Activated B cell treated with CpG ODN at 0.5 μM for 24 hours (primary cell): ENCODE measurements around the gene DDX1. TPM values are rescaled to one million over a fixed set of nuclear protein-coding genes. Genes with fewer than 3 reads are reported as not detected.

Experiments used
- ATAC-seq: fragments of 200-7000 bp; cut with Tn5 transposase; one replicate; pipeline ENCODE4 v1.10.0; 2021; ENCODE audit warnings: low read depth, mild to moderate bottlenecking, moderate library complexity
- CTCF ChIA-PET: fragments of 350-600 bp; sonication (Branson Sonifier 250); formaldehyde crosslinking; loops from one replicate; lab custom pipeline; 2021; ENCODE audit warnings: antibody characterized with exemption; lab: Charles Lee
- POLR2A ChIA-PET: fragments of 350-600 bp; sonication (Branson Sonifier 250); formaldehyde crosslinking; loops from one replicate; lab custom pipeline; 2021; ENCODE audit warnings: antibody characterized with exemption; lab: Charles Lee
- DNase-seq: peaks from one replicate; pipeline ENCODE4 v3.0.0; 2022
- H3K27ac Mint-ChIP-seq: one replicate; pipeline ENCODE4 v1.8.0; 2020; ENCODE audit warnings: mixed read lengths
- H3K27me3 Mint-ChIP-seq: one replicate; pipeline ENCODE4 v1.8.0; 2021; ENCODE audit warnings: mixed read lengths
- H3K36me3 Mint-ChIP-seq: one replicate; pipeline ENCODE4 v1.8.0; 2021; ENCODE audit warnings: low read depth, mixed read lengths
- H3K4me1 Mint-ChIP-seq: one replicate; pipeline ENCODE4 v1.8.0; 2021; ENCODE audit warnings: mixed read lengths
- H3K4me3 Mint-ChIP-seq: one replicate; pipeline ENCODE4 v1.8.0; 2020; ENCODE audit warnings: mild to moderate bottlenecking, mixed read lengths
- H3K9me3 Mint-ChIP-seq: one replicate; pipeline ENCODE4 v1.8.0; 2020; ENCODE audit warnings: mixed read lengths
- CTCF ChIP-seq: fragments of 200-600 bp; IDR thresholded peaks from one replicate; pipeline ENCODE4 v1.8.0; 2022; ENCODE audit warnings: antibody characterized with exemption, mild to moderate bottlenecking
- intact Hi-C: fragments of 100-400 bp; cut with micrococcal nuclease; formaldehyde crosslinking; loops from one replicate; pipeline ENCODE4 v1.15.1; 2024
- total RNA-seq: library from RNA; stranded (reverse); gene quantifications from 2 replicates; pipeline ENCODE4 v1.2.3, GENCODE V29; 2022

Gene DDX1
- total RNA-seq, 1 donor from 2014 or later = 74.4 TPM

DNA sequence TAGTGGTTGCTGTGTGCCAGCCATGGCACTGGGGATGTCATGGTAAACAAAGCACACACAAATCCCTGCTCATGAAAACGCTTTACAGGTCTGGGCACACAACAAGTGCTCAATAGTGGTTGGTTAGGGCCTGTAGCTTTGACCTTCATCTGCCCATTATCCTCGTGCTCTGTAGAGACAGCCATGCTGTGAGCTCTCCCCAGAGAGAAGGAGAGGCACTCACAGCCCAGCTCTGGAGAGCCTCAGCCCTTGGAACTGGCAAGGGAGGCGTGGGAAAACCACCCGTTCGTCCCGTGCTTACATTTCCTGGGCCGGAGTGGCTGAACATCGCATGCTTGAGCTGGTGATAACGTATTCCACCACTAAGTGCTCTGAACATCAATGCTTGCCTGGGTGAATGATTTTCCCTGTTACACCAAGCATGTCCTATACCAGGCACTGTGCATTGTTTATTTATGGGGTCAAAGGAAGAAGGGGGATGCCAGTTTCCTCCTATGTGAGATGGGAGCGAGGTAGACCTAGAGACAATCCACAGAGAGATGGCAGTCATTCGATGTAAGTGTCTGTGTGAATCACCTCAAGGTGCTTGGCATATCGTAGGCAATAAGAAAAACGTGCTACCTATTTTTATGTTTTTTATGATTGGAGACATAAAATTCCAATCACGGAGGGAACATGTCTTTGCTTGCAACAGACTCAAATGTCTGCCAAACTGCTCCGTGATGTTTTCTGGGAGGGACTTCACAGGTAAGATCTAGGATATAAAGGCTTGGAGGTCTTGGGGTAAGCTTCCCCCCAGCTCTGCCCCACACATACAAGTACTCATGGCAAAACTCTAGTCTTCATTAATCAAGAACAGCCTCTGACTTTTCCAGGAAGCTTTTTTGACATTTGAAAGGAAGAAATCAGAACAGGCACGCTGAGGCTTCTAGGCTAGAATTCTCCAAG is 75.5 kb downstream of the DDX1 start:
- DNase-seq = no peak
- H3K27me3 Mint-ChIP-seq = peaks cover 3% of the 10 kb centered on the region
- no peak for TF ChIP-seq CTCF
- H3K4me1 Mint-ChIP-seq = no peaks in the 10 kb centered on the region
- peaks cover 3% of the 10 kb centered on the region for H3K9me3 Mint-ChIP-seq
- ATAC-seq = no peak
- intact Hi-C loops = no loop called here
- ChIA-PET CTCF (no interaction called here), POLR2A (no interaction called here)
- H3K36me3 Mint-ChIP-seq = no peaks in the 10 kb centered on the region
- no peak overlapping the region for H3K4me3 Mint-ChIP-seq
- no peak overlapping the region for H3K27ac Mint-ChIP-seq

GRCh38 chr2:15667809-15668556 is 76.3 kb downstream of the DDX1 start:
- Mint-ChIP-seq H3K9me3 (peaks cover 3% of the 10 kb centered on the region), H3K4me1 (no peaks in the 10 kb centered on the region), H3K36me3 (no peaks in the 10 kb centered on the region), H3K4me3 (no peak overlapping the region), H3K27me3 (peaks cover 3% of the 10 kb centered on the region), H3K27ac (no peak overlapping the region)
- POLR2A ChIA-PET = no interaction called here
- no peak for ATAC-seq
- no peak for DNase-seq
- intact Hi-C loops = no loop called here
- CTCF ChIA-PET = no interaction called here
- TF ChIP-seq CTCF = no peak

- Mint-ChIP-seq H3K4me1 (no peaks in the 10 kb centered on the region), H3K27ac (no peak overlapping the region), H3K9me3 (peaks cover 3% of the 10 kb centered on the region), H3K27me3 (peaks cover 3% of the 10 kb centered on the region), H3K36me3 (no peaks in the 10 kb centered on the region), H3K4me3 (no peak overlapping the region)
- POLR2A ChIA-PET = no interaction called here
- DNase-seq (no peak), ATAC-seq (no peak)
- intact Hi-C loops = no loop called here
- CTCF ChIA-PET = no interaction called here
- TF ChIP-seq CTCF = no peak
These were observed 77.1 kb downstream of the DDX1 start for GRCh38 chr2:15668611-15669305.

DNA sequence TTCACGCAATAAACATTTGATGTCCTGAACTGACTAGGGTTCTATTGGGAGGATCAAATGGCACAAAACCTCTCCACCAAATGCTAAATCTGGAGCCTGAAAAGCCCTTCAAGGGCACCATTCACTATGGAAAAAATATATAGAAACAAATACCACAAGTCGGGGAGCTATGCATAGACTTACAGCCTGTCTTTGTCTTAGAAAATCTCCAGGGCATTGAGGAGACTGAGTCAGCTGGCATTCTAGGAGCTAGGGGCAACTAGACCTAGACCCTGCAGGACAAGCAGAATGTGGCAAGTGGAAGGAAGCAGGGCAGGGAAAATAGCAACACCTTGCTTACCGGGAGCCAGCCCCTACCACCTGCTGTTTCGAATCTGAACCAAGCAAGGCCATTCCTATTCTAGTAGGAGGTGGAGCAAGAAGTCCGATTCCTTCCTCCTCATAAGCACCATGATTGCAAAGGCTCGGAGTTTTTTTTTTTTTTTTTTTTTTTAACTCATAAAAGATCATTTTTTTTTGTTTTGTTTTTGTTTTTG is 77.8 kb downstream of the DDX1 start:
- Mint-ChIP-seq H3K9me3 (no peaks in the 10 kb centered on the region), H3K36me3 (no peaks in the 10 kb centered on the region), H3K4me3 (no peak overlapping the region), H3K27ac (no peak overlapping the region), H3K4me1 (no peaks in the 10 kb centered on the region), H3K27me3 (peaks cover 6% of the 10 kb centered on the region)
- ChIA-PET CTCF (no interaction called here), POLR2A (no interaction called here)
- ATAC-seq (no peak), DNase-seq (no peak)
- intact Hi-C loops = no loop called here
- no peak for TF ChIP-seq CTCF
